HG02571 (cell line): Measurements from ENCODE around the gene MXD3.
A peak's percentile ranks its signal among the peaks of the same experiment; 100 is the strongest.

ENCODE experiments used
- ATAC-seq: cut with Tn5 transposase; IDR thresholded peaks from one replicate; pipeline ENCODE4 v1.9.1; 2021; ENCODE audit warnings: mild to moderate bottlenecking, moderate library complexity; ENCODE audit not compliant: unreplicated experiment

MXD3 gene

DNA sequence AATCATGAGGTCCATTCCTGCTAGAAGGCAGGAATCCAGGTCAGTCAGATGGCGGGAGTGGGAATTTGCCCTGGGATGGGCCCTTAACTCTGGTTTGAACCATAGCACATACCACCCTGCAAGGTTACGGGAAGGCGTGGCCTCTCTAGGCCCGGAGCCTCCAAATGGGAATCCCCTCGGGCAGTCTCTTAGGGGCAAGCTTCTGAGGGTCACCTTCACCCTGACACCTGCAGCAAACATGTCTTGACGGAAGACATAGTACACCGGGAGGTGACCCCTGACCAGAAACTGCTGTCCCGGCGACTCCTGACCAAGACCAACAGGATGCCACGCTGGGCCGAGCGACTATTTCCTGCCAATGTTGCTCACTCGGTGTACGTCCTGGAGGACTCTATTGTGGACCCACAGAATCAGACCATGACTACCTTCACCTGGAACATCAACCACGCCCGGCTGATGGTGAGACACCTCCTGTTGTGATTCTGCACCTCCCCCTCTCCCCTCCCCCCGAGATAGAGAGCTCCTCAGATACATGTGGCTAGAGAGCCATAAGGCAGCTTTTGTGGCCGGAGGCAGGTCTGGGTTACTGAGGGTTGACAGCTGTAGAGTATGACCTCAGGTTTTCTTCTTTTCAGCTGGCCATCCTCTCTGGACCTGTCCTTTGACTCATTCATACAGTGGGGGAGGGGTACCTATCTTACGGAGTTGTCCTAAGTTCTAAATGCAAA lies 7.1 kb downstream of the MXD3 start:
- no peak for ATAC-seq

DNA sequence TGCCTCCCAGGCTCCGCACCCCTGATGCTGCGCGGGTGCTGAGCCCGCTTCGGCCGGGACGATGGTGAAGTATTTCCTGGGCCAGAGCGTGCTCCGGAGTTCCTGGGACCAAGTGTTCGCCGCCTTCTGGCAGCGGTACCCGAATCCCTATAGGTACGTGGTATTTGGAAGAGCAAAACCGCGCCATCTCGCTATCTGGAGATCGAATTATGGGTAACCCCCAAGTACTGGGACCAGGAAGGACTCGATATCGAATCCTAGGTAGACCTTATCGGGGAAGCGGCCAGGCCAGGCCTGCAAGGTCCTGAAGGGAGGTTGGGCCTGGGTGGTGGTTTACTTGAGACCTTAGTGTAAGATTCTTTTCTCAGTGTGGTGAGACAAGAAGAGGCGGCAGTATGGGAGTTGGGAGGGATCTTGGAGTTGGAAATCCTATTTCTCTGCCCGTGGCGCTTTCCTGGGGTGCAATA lies 7.7 kb downstream of the MXD3 start:
- no peak for ATAC-seq

- ATAC-seq = peak; percentile 68
These were observed 8.4 kb downstream of the MXD3 start, which contains the start of the genes PRELID1 and RAB24 for GRCh38 chr5:177303121-177303924. Gene PRELID1 (plus strand): TSS chr5:177303799. CDS start chr5:177303986, 187 bp downstream. Gene RAB24 (minus strand): TSS chr5:177303719. CDS start chr5:177303288, 431 bp downstream.

- no peak for ATAC-seq
These were observed 9.2 kb downstream of the MXD3 start for GRCh38 chr5:177302354-177303110.

DNA sequence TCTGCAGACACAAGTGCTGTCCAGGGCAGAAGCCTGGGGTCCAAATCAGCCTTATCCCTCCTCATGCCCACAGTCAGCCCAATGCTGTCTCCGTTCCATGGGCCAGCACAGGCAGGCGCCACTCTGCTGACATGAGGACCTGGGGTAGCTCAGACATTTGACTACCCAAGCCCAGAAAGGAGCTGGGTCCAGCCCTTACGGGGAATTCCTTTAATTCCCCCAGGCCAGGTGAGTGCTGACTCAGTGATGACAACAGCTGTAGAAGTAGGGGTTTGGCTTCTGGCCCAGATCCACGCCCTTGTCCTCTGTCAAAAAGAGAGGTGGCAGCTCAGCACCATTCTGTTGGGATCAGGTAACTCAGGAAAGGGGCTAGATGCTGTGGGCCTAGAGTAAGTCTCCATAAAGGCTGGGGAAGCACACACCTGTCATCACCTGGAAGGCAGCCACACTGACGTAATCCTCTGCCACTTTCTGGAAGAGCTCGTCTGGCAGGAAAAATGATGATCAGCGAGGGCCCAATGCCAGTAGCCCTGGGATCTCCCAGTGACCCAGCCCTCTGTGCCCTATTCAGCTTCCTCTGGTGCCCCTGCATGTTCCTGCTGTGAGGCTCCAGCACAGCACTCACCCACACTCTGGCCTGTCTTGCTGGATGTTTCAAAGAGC lies 10.1 kb downstream of the MXD3 start:
- no peak for ATAC-seq

DNA sequence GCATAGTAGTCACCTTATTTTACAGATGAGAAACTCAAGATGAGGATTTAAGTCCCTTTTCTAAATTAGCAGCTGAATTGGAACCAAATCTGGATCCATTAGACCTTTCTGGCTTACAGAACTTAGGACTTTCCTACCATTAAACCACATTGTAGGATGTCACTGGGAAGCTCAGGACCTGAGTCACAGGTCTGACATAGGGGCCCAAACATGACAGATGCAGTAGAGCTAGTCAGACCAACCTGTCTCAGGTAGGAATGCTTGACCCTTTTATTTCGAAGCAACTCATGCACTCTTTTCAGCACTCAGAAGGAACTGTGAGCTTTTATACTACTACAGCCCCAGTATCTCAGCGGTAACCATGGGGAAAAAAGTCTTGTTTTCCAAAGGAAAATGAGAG lies 10.7 kb downstream of the MXD3 start:
- ATAC-seq = no peak

DNA sequence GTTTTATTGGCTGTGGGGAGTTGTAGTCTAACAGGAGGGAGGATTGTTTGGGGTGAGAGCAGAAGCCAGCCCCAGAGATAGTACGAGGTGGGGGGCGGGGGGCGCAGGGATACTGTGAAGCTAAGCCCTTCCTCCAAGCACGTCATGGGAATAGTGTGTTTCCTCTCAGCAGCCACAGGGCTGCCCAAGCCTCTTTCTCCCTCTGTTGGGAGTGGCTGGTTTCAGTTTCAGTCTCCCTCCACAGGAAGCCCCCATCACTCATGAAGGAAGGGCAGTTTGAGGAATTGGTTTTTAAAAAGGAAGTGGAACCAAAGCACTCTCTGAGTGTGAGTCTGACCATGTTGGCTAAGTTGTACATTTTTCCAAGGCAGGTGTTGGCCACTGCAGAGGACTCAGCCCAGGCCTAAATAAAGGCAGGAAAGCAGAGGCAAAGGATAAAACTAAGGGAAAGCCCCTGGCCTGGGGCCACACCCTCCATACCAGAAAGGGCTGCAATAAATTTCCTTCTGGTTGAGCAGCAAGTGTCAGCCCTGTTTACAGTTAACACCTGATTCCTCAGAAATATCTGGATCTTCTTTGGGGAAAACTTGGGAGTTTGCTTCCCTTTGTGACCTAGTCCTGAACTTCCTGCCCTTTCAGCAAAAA lies 11.3 kb downstream of the MXD3 start:
- no peak for ATAC-seq

- no peak for ATAC-seq
These were observed 12.0 kb downstream of the MXD3 start for GRCh38 chr5:177299697-177300096.

- no peak for ATAC-seq
These were observed 13.8 kb downstream of the MXD3 start for GRCh38 chr5:177297922-177298321.

GRCh38 chr5:177296581-177296980 lies 15.1 kb downstream of the MXD3 start:
- ATAC-seq = no peak

- ATAC-seq = no peak
These were observed 15.8 kb downstream of the MXD3 start for GRCh38 chr5:177295924-177296323.

GRCh38 chr5:177294632-177295031 lies 17.1 kb downstream of the MXD3 start:
- ATAC-seq = no peak

DNA sequence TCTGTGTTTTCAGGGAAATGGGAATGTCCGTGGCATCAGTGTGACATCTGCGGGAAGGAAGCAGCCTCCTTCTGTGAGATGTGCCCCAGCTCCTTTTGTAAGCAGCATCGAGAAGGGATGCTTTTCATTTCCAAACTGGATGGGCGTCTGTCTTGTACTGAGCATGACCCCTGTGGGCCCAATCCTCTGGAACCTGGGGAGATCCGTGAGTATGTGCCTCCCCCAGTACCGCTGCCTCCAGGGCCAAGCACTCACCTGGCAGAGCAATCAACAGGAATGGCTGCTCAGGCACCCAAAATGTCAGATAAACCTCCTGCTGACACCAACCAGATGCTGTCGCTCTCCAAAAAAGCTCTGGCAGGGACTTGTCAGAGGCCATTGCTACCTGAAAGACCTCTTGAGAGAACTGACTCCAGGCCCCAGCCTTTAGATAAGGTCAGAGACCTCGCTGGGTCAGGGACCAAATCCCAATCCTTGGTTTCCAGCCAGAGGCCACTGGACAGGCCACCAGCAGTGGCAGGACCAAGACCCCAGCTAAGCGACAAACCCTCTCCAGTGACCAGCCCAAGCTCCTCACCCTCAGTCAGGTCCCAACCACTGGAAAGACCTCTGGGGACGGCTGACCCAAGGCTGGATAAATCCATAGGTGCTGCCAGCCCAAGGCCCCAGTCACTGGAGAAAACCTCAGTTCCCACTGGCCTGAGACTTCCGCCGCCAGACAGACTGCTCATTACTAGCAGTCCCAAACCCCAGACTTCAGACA lies 17.7 kb downstream of the MXD3 start:
- no peak for ATAC-seq

GRCh38 chr5:177291735-177292134 lies 20.0 kb downstream of the MXD3 start:
- no peak for ATAC-seq

GRCh38 chr5:177290816-177291596 lies 20.7 kb downstream of the MXD3 start:
- ATAC-seq = no peak

GRCh38 chr5:177288191-177288590 lies 23.5 kb downstream of the MXD3 start:
- no peak for ATAC-seq

GRCh38 chr5:177276886-177277285 lies 34.8 kb downstream of the MXD3 start:
- no peak for ATAC-seq

DNA sequence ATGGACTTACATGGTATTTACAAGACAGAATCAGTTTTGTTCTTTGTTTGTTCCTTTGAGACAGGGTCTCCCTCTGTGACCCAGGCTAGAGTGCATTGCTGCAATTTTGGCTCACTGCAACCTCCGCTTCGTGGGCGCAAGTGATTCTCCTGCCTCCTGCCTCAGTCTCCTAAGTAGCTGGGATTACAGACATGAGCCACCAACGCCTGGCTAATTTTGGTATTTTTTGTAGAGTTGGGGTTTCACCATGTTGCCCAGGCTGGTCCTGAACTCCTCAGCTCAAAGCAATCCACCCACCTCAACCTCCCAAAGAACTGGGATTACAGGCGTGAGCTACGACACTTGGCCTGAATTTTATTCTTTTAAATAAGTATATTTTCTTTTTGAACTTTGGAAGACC lies 35.8 kb downstream of the MXD3 start:
- ATAC-seq = no peak

DNA sequence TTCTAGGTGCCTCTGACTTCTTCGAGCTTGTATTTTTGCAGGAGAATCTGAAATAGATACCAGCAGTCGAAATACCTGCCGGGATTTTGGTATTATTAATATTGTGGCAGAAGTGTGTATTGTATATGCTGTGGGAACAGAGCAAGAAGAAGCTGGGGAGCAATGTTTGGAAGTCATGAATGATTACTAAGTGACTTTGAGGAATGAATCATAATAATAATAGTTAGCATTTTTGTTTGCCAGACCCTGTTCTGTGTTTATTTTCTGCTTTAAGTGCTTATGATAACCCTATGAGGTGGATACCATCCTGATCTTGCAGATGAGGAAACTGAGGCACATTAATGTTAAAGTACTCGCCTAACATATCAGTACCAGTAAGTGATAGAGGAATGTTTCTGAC lies 40.6 kb downstream of the MXD3 start:
- ATAC-seq = no peak
